HG02798 (cell line): Measurements from ENCODE around the gene CMSS1.

ENCODE experiments used
- ATAC-seq: cut with Tn5 transposase; IDR thresholded peaks from one replicate; pipeline ENCODE4 v1.9.1; 2021; ENCODE audit warnings: mild to moderate bottlenecking; ENCODE audit not compliant: unreplicated experiment, poor library complexity

Gene CMSS1

DNA sequence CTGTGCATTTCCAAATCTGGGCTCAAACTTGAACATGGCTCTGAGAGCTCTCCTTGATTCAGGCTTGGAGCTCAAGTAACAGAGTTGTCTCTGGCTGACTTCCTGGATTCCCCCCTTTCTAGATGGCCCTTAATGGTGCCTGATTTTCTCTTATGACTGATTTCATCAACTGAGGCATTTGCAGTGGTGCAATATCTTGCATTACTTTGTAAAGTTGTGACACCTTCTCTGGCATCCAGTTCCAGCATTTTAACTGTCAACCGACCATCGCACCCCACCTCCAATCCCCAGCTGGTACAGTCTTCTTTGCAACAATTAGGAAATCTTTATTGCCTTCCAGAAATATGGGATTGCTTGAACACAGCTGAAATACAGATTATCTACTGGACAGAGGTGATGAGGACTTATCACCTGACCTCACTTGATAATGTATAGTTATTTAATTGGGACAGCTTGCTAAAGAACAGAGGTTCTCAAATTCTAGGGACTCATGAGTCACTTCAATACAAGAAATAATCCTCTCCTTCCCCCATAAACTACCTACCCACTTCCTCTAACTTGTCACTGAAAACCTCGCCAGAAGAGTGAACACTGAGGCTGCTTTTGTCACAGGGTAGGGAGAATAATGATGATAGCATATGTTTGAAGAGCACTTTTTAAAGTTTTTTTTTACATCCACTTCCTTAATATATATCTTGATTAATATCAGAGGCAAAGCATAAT is 254.8 kb downstream of the CMSS1 start:
- no peak for ATAC-seq

DNA sequence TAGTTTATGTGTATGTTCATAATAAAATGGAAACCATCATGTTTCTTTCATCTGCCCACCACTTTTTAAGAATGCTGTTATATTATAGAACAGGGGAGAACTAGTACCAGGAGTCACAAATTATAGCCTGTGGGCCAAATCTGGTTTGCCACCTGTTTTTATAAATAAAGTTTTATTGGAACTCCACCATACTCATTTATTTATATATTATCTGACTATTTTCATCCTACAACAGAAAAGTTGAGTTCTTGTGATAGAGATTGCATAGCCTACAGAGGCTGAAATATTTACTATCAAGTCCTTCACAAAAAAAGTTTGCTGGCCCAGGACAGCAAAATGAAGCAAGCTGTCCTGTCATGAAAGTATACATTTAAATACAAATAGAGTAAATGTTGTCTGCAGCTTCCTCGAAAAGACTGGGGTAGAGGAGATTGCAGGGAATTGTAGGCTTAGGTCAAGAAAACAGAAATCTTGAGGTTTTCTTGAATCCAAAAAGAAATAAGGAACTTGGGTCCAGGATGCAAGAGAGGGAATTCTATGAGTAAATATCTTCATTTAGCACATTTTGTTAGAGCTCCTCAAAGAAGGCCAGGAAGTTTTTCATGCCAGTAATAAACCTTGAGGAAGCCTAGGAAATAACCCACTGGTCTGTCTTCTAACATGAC is 255.5 kb downstream of the CMSS1 start:
- no peak for ATAC-seq

DNA sequence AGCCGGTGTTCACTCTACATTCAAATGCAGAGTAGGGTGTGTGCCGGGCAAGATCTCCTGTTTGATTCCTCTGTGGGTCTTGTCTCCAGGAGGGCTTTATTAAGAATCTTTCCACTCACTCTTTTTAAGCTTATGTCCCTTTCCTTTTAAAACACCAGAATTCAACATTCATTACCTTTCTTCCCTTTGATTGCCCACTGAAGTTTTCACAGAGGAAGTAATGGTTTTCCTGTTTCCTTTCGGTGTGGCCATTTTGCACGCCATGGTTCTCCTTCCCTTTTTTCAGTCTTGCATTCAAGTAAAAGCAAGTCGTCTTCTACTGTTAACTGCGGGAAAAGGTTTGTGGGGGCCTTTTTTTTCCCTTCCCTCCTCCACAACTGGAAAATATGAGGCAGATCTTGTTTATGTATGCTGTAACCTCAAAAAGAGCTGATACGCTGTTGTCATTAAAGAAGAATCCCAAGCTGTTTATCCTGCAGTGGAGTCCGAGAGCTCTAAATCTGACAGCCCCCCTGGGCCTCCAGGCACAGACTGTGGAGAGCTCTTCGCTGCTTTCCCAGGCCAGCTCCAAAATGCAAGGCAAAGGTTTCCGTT is 256.1 kb downstream of the CMSS1 start:
- no peak for ATAC-seq

- ATAC-seq = no peak
Measured at GRCh38 chr3:100075196-100075595, 257.5 kb downstream of the CMSS1 start.

GRCh38 chr3:100075851-100076730 is 258.4 kb downstream of the CMSS1 start:
- ATAC-seq = no peak

GRCh38 chr3:100076731-100077529 is 259.3 kb downstream of the CMSS1 start:
- no peak for ATAC-seq

GRCh38 chr3:100079328-100079727 is 261.7 kb downstream of the CMSS1 start:
- ATAC-seq = no peak

DNA sequence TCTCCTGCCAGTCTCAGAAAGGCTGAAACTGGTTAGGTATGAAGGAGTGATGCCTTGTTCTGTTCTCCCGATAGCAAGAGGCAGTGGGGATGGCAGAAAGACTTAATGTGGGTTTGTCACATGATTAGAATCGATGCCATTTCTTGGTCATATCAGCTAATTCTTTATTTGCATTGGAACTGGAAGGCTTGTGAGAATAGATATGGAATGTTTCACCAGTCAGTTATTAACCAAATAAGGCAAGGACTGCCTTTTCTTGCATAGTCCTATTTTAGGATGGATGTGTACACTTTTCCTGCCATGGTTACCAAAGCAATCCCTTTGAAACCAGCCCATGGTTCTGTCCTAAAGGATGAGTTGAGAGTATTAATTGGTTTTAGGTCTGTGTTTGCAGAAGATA is 262.9 kb downstream of the CMSS1 start:
- ATAC-seq = no peak

DNA sequence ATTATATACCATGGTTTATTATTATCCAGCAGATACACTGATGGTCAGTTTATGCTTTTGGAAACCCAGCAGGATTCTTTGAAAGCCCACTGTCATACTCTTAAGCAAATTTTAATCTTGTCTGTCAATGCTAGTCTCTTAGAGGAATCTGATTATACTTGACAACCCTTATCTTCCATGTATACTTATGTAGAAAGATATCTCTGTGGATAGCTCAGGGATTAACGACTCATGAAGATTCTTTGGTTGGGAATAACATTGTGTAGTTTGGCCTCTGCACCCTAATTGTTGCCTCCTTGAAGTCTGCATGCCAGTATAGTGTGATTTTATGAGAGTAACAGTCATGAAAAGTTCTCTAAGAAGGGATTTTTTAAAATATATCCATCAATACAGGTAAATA is 263.6 kb downstream of the CMSS1 start:
- no peak for ATAC-seq

DNA sequence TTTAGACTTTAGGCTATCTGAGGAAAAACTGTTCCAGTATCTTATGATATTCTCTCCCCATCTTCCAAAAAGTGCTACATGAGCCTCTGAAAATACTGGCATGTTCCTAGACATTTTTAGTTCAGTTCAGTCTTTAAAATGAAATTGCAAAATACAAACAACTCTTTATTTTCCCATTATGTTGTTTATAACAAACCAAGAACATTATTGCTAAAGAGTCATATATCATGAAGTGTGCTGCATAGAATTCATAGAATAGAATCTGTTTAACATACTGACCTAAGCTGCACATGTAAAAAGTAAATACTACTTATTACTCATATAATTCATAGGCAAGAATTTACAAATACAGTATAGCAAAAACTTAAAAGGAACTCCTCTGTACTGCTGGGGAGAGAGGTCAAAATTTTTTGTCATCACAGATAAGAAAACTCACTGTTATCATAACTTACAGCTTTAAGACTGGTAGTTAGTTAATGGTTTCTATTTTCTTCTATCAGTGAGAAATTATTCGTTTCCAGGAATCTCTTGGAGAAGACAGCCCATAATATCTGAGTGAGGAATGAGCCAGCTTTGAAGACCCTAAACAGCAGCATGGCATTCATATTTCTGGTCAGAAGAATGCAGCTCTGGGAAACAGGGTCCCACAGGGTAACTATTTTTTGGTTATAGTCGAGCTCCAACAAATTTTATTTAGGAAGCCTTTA is 264.5 kb downstream of the CMSS1 start:
- ATAC-seq = no peak

GRCh38 chr3:100082714-100083113 is 265.1 kb downstream of the CMSS1 start:
- no peak for ATAC-seq

- ATAC-seq = no peak
Measured at GRCh38 chr3:100083209-100083608, 265.5 kb downstream of the CMSS1 start.

DNA sequence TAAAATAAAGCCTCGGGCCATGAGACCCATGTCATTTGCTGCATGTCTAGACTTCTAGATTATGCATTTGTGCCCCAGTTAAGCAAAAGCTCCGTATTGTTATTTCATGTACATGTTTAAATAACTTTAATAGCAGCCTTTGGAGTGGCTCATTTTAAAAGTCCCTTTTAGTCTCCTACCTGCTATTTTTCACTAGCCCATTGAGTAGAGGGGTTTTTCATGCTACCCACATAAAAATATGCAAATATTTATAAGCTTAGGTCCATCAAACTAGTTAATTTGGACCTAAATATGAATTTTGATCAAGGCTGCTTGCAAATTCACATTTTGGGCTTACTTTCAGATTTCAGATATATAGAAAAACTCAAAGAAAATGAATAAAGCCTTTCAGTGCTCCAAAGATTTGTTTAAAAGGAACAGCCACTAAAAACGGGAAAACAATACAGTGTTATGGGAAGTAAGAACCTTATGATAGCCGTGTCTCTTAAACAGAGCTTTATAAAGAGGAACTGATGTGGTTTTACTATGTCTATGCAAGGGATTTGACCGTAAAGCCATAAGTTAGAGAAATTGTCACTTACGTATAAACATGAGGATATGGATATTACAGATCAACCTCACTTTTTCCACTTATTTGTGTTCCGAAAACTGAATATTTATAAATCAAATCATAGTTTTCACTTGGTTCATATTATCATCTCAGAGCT is 266.6 kb downstream of the CMSS1 start:
- no peak for ATAC-seq

- no peak for ATAC-seq
Measured at GRCh38 chr3:100086401-100086800, 268.7 kb downstream of the CMSS1 start.

DNA sequence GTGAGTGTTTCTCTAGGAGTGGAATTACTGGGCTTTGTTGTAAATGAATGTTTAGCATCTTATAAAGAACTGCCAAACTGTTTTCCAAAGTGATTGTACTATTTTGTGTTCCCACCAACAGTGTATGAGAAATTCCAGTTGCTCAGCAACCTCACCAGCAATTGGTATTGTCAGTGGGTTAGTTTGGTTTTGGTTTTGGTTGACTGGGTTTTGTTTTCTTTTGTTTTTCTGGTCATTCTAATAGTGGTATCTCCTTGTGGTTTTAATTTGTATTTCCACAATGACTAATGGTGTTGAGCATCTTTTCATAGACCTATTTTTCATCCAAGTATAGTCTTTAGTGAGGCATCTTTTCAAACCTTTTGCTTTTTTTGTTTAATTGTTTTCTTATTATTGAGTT is 269.5 kb downstream of the CMSS1 start:
- peak; percentile 94 for ATAC-seq

DNA sequence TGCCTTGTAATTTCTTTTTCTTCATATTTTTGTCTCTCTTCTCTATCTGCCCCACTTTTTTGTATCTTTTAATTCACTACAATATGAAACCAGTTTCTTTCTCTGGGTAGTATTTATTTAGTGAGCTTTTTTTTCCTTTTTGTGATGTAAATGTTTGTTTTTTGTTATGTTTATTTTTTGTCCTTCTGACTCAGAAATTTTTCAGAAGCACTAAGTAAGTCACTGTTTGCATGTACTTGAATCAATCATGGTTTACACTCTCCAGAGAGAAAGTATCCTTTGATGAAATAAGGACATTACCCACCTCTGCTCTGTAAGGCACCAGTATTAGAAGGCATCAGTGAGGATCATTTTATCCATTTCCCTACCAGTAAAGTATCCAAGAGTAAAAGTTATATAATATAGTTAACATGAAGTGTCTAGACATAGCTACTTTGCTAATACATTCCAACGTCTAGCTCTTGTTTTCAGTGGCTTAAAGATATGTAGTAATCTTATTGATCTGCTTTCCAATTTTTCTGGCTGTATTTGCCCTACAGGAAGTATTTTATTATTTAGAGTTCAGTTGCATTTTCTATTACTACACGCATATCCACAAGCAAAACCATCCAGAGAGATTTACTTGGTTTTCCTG is 271.2 kb downstream of the CMSS1 start:
- ATAC-seq = no peak

GRCh38 chr3:100089812-100090668 is 272.4 kb downstream of the CMSS1 start:
- ATAC-seq = peak; percentile 77
